ENCODE measurements around the gene MMEL1.
"Not testable (repeated sequence)": the region's sequence is repeated elsewhere in the genome, so short reads cannot be mapped to it uniquely, and the experiment has no call there.

- TF ChIP-seq, protein P1, sequence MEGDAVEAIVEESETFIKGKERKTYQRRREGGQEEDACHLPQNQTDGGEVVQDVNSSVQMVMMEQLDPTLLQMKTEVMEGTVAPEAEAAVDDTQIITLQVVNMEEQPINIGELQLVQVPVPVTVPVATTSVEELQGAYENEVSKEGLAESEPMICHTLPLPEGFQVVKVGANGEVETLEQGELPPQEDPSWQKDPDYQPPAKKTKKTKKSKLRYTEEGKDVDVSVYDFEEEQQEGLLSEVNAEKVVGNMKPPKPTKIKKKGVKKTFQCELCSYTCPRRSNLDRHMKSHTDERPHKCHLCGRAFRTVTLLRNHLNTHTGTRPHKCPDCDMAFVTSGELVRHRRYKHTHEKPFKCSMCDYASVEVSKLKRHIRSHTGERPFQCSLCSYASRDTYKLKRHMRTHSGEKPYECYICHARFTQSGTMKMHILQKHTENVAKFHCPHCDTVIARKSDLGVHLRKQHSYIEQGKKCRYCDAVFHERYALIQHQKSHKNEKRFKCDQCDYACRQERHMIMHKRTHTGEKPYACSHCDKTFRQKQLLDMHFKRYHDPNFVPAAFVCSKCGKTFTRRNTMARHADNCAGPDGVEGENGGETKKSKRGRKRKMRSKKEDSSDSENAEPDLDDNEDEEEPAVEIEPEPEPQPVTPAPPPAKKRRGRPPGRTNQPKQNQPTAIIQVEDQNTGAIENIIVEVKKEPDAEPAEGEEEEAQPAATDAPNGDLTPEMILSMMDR (IDR thresholded peaks at IDR 0.05): not testable (repeated sequence)
- not testable (repeated sequence) for TF ChIP-seq POLR2A (IDR thresholded peaks at IDR 0.05)
Observed at GRCh38 chr1:2625748-2626147, 7.1 kb downstream of the MMEL1 start.
